RWPE2 (cell line): Measurements from ENCODE around the gene PDE4D.

Source experiments
- ATAC-seq: fragments of 200-7000 bp; cut with Tn5 transposase; 3 replicates; pipeline ENCODE4 v1.9.1; 2021; ENCODE audit warnings: low read depth
- DNase-seq: peaks from one replicate; pipeline ENCODE4 v3.0.0-alpha.2; 2020; ENCODE audit warnings: low spot score
- H3K27ac ChIP-seq: fragments of 450-650 bp; 2 replicates; pipeline ENCODE4 v1.5.1; 2017; ENCODE audit warnings: mild to moderate bottlenecking; ENCODE audit not compliant: poor library complexity, severe bottlenecking
- H3K27me3 ChIP-seq: fragments of 250-450 bp; sonication (Bioruptor Pico); 2 replicates; pipeline ENCODE4 v1.5.1; 2021; ENCODE audit warnings: mild to moderate bottlenecking, moderate library complexity; ENCODE audit not compliant: insufficient read depth, poor library complexity, severe bottlenecking
- H3K36me3 ChIP-seq: fragments of 250-450 bp; sonication (Bioruptor Pico); 2 replicates; pipeline ENCODE4 v1.5.1; 2020; ENCODE audit warnings: low read depth, mild to moderate bottlenecking, moderate library complexity
- H3K4me1 ChIP-seq: fragments of 250-450 bp; sonication (Bioruptor Pico); 2 replicates; pipeline ENCODE4 v1.5.1; 2021; ENCODE audit warnings: mild to moderate bottlenecking, moderate library complexity; ENCODE audit not compliant: insufficient read depth, poor library complexity, severe bottlenecking
- H3K4me3 ChIP-seq: fragments of 250-450 bp; sonication (Bioruptor Pico); 2 replicates; pipeline ENCODE4 v1.5.1; 2021; ENCODE audit warnings: mild to moderate bottlenecking, moderate library complexity; ENCODE audit not compliant: severe bottlenecking
- H3K9me3 ChIP-seq: fragments of 250-450 bp; sonication (Bioruptor Pico); 2 replicates; pipeline ENCODE4 v1.5.1; 2021; ENCODE audit warnings: mild to moderate bottlenecking, moderate library complexity; ENCODE audit not compliant: severe bottlenecking
- TF ChIP-seq, protein P1 (sequence below): fragments of 450-650 bp; IDR thresholded peaks from one replicate; pipeline ENCODE4 v1.5.1; 2017; ENCODE audit warnings: mild to moderate bottlenecking, moderate library complexity; ENCODE audit not compliant: poor library complexity, severe bottlenecking

Gene PDE4D

DNA sequence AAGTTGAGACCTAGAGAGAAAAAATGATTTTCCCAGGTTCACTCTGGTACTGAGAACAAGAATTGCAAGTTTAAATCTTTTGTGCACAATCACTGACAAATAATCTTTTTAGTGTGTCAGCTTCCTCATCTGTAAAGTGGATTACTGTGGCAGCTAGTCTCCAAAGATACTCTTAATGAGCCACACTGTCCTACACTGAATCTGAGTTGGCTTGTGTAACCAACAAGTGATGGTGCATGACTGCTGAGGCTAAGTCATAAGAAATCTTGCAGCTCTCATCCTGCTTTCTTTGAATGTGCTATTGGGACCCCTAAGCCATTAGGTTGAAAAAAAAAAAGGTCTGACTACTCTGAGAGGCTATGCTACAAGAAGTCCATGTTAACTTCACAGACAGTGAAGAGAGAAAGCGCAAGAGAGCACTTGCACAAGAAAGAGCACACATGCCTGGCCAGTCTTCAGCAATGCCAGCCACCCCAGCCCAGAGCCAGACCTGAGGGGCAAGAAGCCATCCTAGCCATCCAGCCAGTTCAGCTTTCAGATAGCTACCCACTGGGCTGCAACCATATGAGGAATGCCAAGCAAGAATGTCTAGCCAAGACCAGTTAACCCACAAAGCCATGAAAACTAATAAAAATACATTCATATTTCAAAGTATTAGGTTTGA is 891.2 kb downstream of the PDE4D start:
- DNase-seq (no peak), ATAC-seq (no peak)
- H3K36me3 ChIP-seq: no peaks in the 10 kb centered on the region
- no peaks in the 10 kb centered on the region for H3K27me3 ChIP-seq
- no peaks in the 10 kb centered on the region for H3K9me3 ChIP-seq
- H3K27ac ChIP-seq: no peak overlapping the region
- no peaks in the 10 kb centered on the region for H3K4me1 ChIP-seq
- TF ChIP-seq, protein P1, sequence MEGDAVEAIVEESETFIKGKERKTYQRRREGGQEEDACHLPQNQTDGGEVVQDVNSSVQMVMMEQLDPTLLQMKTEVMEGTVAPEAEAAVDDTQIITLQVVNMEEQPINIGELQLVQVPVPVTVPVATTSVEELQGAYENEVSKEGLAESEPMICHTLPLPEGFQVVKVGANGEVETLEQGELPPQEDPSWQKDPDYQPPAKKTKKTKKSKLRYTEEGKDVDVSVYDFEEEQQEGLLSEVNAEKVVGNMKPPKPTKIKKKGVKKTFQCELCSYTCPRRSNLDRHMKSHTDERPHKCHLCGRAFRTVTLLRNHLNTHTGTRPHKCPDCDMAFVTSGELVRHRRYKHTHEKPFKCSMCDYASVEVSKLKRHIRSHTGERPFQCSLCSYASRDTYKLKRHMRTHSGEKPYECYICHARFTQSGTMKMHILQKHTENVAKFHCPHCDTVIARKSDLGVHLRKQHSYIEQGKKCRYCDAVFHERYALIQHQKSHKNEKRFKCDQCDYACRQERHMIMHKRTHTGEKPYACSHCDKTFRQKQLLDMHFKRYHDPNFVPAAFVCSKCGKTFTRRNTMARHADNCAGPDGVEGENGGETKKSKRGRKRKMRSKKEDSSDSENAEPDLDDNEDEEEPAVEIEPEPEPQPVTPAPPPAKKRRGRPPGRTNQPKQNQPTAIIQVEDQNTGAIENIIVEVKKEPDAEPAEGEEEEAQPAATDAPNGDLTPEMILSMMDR: no peak
- no peak overlapping the region for H3K4me3 ChIP-seq

DNA sequence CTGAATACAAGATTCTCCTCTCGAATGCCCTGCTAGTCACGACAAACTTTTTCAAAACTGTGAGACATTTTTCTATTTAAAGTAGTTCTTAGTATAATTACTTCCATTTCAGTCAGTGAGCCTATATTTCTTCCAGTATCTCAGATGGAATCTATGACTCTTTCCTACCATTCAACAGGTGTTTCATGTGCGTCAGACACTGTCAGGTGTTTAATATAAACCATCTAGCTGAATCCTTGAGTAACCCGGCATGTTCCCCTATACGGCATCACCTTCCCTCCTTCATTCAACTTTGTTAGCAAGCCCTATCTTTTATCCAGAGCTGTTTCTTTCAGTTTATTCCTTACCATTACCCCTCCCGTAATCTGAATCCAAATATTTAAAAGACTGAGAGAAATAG is 891.8 kb downstream of the PDE4D start:
- no peaks in the 10 kb centered on the region for H3K9me3 ChIP-seq
- no peak for DNase-seq
- H3K36me3 ChIP-seq: no peaks in the 10 kb centered on the region
- H3K4me1 ChIP-seq: no peaks in the 10 kb centered on the region
- H3K27me3 ChIP-seq: no peaks in the 10 kb centered on the region
- no peak overlapping the region for H3K27ac ChIP-seq
- ATAC-seq: no peak
- no peak overlapping the region for H3K4me3 ChIP-seq
- TF ChIP-seq, protein P1: no peak

DNA sequence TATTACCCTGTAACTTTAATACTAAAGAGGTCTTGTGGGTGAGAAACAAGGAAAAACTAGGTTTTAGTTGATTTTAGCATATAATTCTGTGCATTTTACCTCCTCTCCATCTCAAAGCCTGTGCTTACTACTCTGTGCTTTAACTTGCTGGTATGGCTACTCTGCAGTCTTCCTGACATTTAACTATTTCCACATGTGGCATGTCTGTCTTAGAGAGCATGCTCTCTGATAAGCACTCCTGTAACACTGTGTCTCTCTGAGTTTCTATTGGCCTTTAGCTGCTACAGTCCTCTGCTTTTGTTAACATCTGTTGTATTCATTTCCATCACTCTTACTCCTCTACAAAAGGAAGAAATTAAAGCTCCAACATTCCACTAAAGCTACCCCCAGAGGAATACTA is 892.4 kb downstream of the PDE4D start:
- Histone ChIP-seq H3K9me3 (no peaks in the 10 kb centered on the region), H3K36me3 (no peaks in the 10 kb centered on the region), H3K4me1 (no peaks in the 10 kb centered on the region), H3K27ac (no peak overlapping the region), H3K27me3 (no peaks in the 10 kb centered on the region), H3K4me3 (no peak overlapping the region)
- DNase-seq (no peak), ATAC-seq (no peak)
- TF ChIP-seq, protein P1: no peak

DNA sequence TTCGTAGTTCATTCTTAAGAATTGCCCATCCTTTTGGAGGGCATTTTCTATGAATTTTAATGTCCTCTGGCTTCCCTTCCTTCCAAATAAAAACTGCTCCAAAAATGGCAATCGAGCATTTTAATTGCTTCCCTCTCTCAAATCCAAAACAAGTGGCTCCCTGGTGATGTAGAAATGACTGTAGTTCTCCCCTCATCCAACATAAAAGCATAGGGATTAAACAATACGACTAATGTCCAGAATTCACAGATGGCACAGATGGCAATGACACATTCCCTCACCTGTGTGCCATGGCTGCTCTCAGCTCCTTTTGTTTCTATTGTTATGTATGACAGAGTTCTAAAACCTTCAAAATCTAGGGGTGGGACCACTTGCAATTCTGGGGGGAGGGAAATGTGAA is 893.3 kb downstream of the PDE4D start:
- H3K36me3 ChIP-seq: no peaks in the 10 kb centered on the region
- no peak for DNase-seq
- no peaks in the 10 kb centered on the region for H3K9me3 ChIP-seq
- no peak overlapping the region for H3K4me3 ChIP-seq
- ATAC-seq: no peak
- no peaks in the 10 kb centered on the region for H3K27me3 ChIP-seq
- H3K27ac ChIP-seq: no peak overlapping the region
- TF ChIP-seq, protein P1: no peak
- no peaks in the 10 kb centered on the region for H3K4me1 ChIP-seq

DNA sequence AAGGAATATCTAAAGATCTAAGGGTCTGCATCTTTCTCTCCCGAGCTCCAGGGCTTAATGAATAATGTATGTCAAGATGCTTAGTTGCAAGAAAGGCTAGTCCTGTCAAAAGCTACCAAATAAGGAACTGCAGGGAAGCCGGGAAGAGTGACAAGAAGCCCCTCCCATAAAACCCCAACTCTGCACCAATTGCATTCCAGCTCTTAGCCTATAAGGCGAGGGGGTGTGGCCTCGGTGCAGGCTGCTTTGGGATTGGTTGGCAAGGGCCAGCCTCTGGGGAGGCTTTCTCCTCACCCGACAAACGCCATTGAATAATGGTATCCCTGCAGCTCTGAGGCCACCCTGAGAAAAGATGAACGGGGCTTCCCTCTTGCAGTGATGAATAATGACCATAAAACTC is 893.7 kb downstream of the PDE4D start:
- TF ChIP-seq, protein P1: no peak
- Histone ChIP-seq H3K4me1 (no peaks in the 10 kb centered on the region), H3K36me3 (no peaks in the 10 kb centered on the region), H3K9me3 (no peaks in the 10 kb centered on the region), H3K4me3 (no peak overlapping the region), H3K27ac (no peak overlapping the region), H3K27me3 (no peaks in the 10 kb centered on the region)
- DNase-seq (no peak), ATAC-seq (no peak)
